ENCODE measurements around the gene LRRC9.
A peak's percentile ranks its signal among the peaks of the same experiment; 100 is the strongest.

LRRC9 gene

DNA sequence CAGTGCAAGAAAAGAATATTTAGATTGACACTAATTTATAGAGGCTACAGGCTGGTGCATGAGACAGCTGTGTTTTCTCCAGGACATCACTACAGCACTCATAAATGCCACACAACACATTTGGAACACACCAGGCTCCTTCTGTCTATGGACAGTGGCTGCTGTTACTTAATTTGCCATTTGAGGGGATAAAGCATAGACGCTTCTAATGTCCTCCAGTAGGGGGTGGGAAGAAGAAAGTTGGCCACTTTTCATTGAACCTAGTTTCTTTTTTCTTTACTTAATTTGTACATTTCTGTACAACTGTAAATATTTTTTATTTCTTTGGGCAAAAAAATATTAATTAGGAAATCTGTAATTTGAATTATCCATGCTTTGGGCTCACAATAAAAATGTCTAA, 37.0 kb upstream of the LRRC9 start:
- Histone ChIP-seq H3K9me3 (ENCODE audit: control insufficient read depth, insufficient read depth, low read length) (no peaks in the 10 kb centered on the region), H4K20me1 (ENCODE audit: control insufficient read depth, insufficient read depth, low read depth, low read length) (no peaks in the 10 kb centered on the region), H3K27me3 (ENCODE audit: control insufficient read depth, low read length) (no peaks in the 10 kb centered on the region), H3K4me1 (ENCODE audit: control insufficient read depth, low read length) (no peaks in the 10 kb centered on the region), H3F3A (ENCODE audit: control insufficient read depth, insufficient read depth) (no peaks in the 10 kb centered on the region), H3K79me2 (ENCODE audit: control insufficient read depth, low read length) (no peaks in the 10 kb centered on the region), H3K27ac (ENCODE audit: low read depth, low read length) (no peak overlapping the region), H3K4me3 (ENCODE audit: low read length) (no peak overlapping the region), H3K4me2 (ENCODE audit: low read length) (no peak overlapping the region), H3K36me3 (ENCODE audit: control insufficient read depth, low read length) (no peaks in the 10 kb centered on the region), H3K9me2 (replicated peaks; ENCODE audit: control insufficient read depth, low read length) (no peaks in the 10 kb centered on the region)
- TF ChIP-seq EZH2phosphoT487 (IDR thresholded peaks at IDR 0.05; ENCODE audit: borderline replicate concordance, low read length) (no peak), CTCF (IDR thresholded peaks at IDR 0.05; ENCODE audit: low read depth, low read length, poor library complexity, severe bottlenecking) (peak; percentile 35)

DNA sequence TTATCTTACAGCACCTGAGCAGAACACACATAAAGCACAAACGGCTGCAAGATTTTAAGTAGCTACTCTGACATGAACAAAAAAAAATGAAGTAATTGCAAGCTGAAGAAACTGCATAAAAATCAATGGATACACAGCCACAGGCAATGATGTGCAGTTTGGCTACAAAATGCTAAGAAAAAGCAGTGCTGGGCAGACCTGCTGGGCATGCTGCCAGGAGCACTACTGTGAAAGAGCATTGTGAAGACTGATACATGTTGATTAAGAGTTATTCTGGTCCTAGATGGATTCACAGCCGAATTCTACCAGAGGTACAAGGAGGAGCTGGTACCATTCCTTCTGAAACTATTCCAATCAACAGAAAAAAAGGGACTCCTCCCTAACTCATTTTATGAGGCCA, 29.3 kb upstream of the LRRC9 start:
- no peaks in the 10 kb centered on the region for H3K79me2 ChIP-seq (ENCODE audit: control insufficient read depth, low read length)
- no peak overlapping the region for H3K4me2 ChIP-seq (ENCODE audit: low read length)
- H3K9me3 ChIP-seq (ENCODE audit: control insufficient read depth, insufficient read depth, low read length), result no peaks in the 10 kb centered on the region
- TF ChIP-seq EZH2phosphoT487 (IDR thresholded peaks at IDR 0.05; ENCODE audit: borderline replicate concordance, low read length) (no peak), CTCF (IDR thresholded peaks at IDR 0.05; ENCODE audit: low read depth, low read length, poor library complexity, severe bottlenecking) (no peak)
- H3K9me2 ChIP-seq (replicated peaks; ENCODE audit: control insufficient read depth, low read length), result no peaks in the 10 kb centered on the region
- no peaks in the 10 kb centered on the region for H3K36me3 ChIP-seq (ENCODE audit: control insufficient read depth, low read length)
- H3F3A ChIP-seq (ENCODE audit: control insufficient read depth, insufficient read depth), result no peaks in the 10 kb centered on the region
- H3K4me1 ChIP-seq (ENCODE audit: control insufficient read depth, low read length), result no peaks in the 10 kb centered on the region
- no peak overlapping the region for H3K27ac ChIP-seq (ENCODE audit: low read depth, low read length)
- H3K27me3 ChIP-seq (ENCODE audit: control insufficient read depth, low read length), result peaks cover under 1% of the 10 kb centered on the region; the same call in 1 of the 2 replicates
- H4K20me1 ChIP-seq (ENCODE audit: control insufficient read depth, insufficient read depth, low read depth, low read length), result no peaks in the 10 kb centered on the region
- no peak overlapping the region for H3K4me3 ChIP-seq (ENCODE audit: low read length)

DNA sequence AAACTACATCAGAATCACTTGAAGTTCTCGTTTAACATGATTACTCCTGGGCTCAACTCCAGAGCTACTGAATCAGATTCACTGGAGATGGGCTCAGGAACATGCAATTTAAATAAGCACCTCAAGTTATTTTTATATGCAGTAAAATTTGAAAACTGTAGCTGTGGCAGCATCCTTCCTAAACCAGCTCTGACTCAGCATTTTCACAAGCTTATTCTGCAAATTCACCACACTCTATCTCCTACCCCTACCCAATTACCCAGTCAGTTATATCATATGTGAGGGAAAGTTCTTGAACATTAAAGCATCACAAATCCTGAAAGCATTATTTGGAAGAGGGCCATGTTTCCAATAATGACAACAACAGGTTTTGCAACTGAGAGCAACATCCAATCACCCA, 24.2 kb upstream of the LRRC9 start:
- Histone ChIP-seq H3K4me1 (ENCODE audit: control insufficient read depth, low read length) (no peaks in the 10 kb centered on the region), H3K79me2 (ENCODE audit: control insufficient read depth, low read length) (no peaks in the 10 kb centered on the region), H3K9me2 (replicated peaks; ENCODE audit: control insufficient read depth, low read length) (no peaks in the 10 kb centered on the region), H3K4me2 (ENCODE audit: low read length) (no peak overlapping the region), H3F3A (ENCODE audit: control insufficient read depth, insufficient read depth) (no peaks in the 10 kb centered on the region), H3K27ac (ENCODE audit: low read depth, low read length) (no peak overlapping the region), H3K36me3 (ENCODE audit: control insufficient read depth, low read length) (no peaks in the 10 kb centered on the region), H3K4me3 (ENCODE audit: low read length) (no peak overlapping the region), H3K27me3 (ENCODE audit: control insufficient read depth, low read length) (peaks cover 17% of the 10 kb centered on the region), H4K20me1 (ENCODE audit: control insufficient read depth, insufficient read depth, low read depth, low read length) (no peaks in the 10 kb centered on the region), H3K9me3 (ENCODE audit: control insufficient read depth, insufficient read depth, low read length) (no peaks in the 10 kb centered on the region)
- TF ChIP-seq EZH2phosphoT487 (IDR thresholded peaks at IDR 0.05; ENCODE audit: borderline replicate concordance, low read length) (no peak), CTCF (IDR thresholded peaks at IDR 0.05; ENCODE audit: low read depth, low read length, poor library complexity, severe bottlenecking) (no peak)
